Heart left ventricle (tissue), 16 donors: ENCODE measurements around the gene HRH4. TPM values are rescaled to one million over a fixed set of nuclear protein-coding genes. Genes with fewer than 3 reads are reported as not detected.

Experiments
- ATAC-seq, 4 donors: fragments of 200-7000 bp; cut with Tn5 transposase; one replicate each; pipeline ENCODE4 v1.9.1; 2020 to 2022; ENCODE audit warnings: moderate library complexity in 4 of 4, mild to moderate bottlenecking in 3 of 4, moderate number of reproducible peaks in 1 of 4
- DNase-seq, 5 donors: peaks; one replicate each; pipeline ENCODE4 v3.0.0-alpha.2; 2020
- H3K27ac ChIP-seq, 12 donors: fragments of 200-600 bp; sonication (generic) in 4 of 12; one replicate each; pipeline versions ENCODE4 v1.5.0 to v1.8.0; 2016 to 2022; ENCODE audit warnings: mild to moderate bottlenecking in 2 of 12
- H3K27me3 ChIP-seq, 9 donors: fragments of 200-600 bp; sonication (generic) in 2 of 9; one replicate each; pipeline versions ENCODE4 v1.5.1 to v1.8.0; 2016 to 2022; ENCODE audit warnings: mild to moderate bottlenecking in 3 of 9
- H3K36me3 ChIP-seq, 9 donors: fragments of 200-600 bp; sonication (generic) in 2 of 9; one replicate each; pipeline versions ENCODE4 v1.5.0 to v1.8.0; 2018 to 2022; ENCODE audit warnings: mild to moderate bottlenecking in 2 of 9
- H3K4me1 ChIP-seq, 12 donors: fragments of 200-600 bp; sonication (generic) in 4 of 12; one replicate each; pipeline versions ENCODE4 v1.5.0 to v1.8.0; 2016 to 2022; ENCODE audit warnings: mild to moderate bottlenecking in 3 of 12
- H3K4me3 ChIP-seq, 12 donors: fragments of 200-600 bp; sonication (generic) in 4 of 12; one replicate each; pipeline versions ENCODE4 v1.5.0 to v1.8.0; 2017 to 2022; ENCODE audit warnings: mild to moderate bottlenecking in 9 of 12, moderate library complexity in 4 of 12
- H3K9me3 ChIP-seq, 12 donors: fragments of 200-600 bp; sonication (generic) in 4 of 12; one replicate each; pipeline versions ENCODE4 v1.5.0 to v1.8.0; 2016 to 2022; ENCODE audit warnings: mild to moderate bottlenecking in 1 of 12
- CTCF ChIP-seq, 12 donors: fragments of 200-600 bp; sonication (generic) in 4 of 12; IDR thresholded peaks; one replicate each; pipeline versions ENCODE4 v1.5.0 to v1.8.0; 2018 to 2022; ENCODE audit warnings: antibody characterized with exemption in 12 of 12, mild to moderate bottlenecking in 5 of 12
- POLR2A ChIP-seq, 2 donors: fragments of 450-650 bp; IDR thresholded peaks; one replicate each; pipeline ENCODE4 v1.6.1; 2017; ENCODE audit warnings: antibody characterized with exemption in 2 of 2, mild to moderate bottlenecking in 2 of 2, moderate library complexity in 2 of 2
- WGBS, 4 donors: extraction: QIAGEN DNeasy Blood & Tissue Kit in 2 of 4; methylation state at CpG; one replicate each; pipeline versions ENCODE4 v1.1.5 to v1.1.7; 2013 to 2018; 5-methylcytosine and 5-hydroxymethylcytosine counted together
- intact Hi-C, 10 donors: fragments of 100-400 bp; cut with DNase I; formaldehyde crosslinking; loops; one replicate each; pipeline versions ENCODE4 v1.11.1 to v1.14.2; 2022
- polyA plus RNA-seq, 2 donors: library from polyadenylated mRNA; stranded (reverse); fragments of 200-250 nt; gene quantifications; one replicate each; pipeline ENCODE4 v1.2.3, GENCODE V29; 2013
- total RNA-seq, 9 donors: library from RNA; depleted of rRNA in 2 of 9; stranded (reverse); fragments of >200 nt in 2 of 9; fragmentation: NEBNext Ultra II Directional in 3 of 9; extraction: Animal tissue kit (Norgen Biotek cat#: 25700) in 3 of 9; gene quantifications; one replicate each; pipeline versions ENCODE4 v1.1.0 to v1.2.4, GENCODE V29; 2016 to 2023
- donor health status: ischemic (EF 13 %, LVEDD 7.1; RV severe dilation, severe dysfunction).
- donor health status: healthy with polysubstance abuse.
- donor health status: DM: no; HTN: yes; CAD: no.
- donor health status: DM: no; HTN: no; CAD: no.
- donor health status: ischemic (EF 25% LVEDD 6.9; RV normal size, moderate dysfunction).
- donor health status: ischemic (EF 25% LVEDD 5.7; RV mildly dilated, moderate dysfunction).
- donor health status: healthy.
- donor health status: DM: yes; HTN: yes; CAD: no.
- donor health status: ischemic (EF 35%, LVEDD 5.7; RV mildly dilated, moderate dysfunction).
- donor health status: nonischemic (EF 11% LVEDD 7.7; RV severe dilation, severe dysfunction).
- donor health status: DM: yes; HTN: yes; CAD: no.
- donor health status: PGD.
- donor health status: ischemic (EF 29% LVEDD 5.4; RV normal size, mild dysfunction).
- donor health status: nonischemic (EF 23%, LVEDD 6.1; RV moderate dilation, normal function).

Gene HRH4
- total and polyA plus RNA-seq, 11 donors = 0.16 to 0.24 (median 0.23) TPM; not detected in 8

GRCh38 chr18:24518596-24518995, 58.2 kb downstream of the HRH4 start:
- Histone ChIP-seq H3K4me3 (no peak overlapping the region), H3K9me3 (no peaks in the 10 kb centered on the region), H3K4me1 (no peaks in the 10 kb centered on the region), H3K36me3 (no peaks in the 10 kb centered on the region), H3K27ac (no peak overlapping the region), H3K27me3 (peaks cover 0 to 5% (median 0%) of the 10 kb centered on the region in 9 donors)
- DNase-seq = no peak
- ATAC-seq = no peak
- 80 to 89% (median 84%) methylated on average over 14 of the region's 14 CpGs for WGBS, 4 donors
- intact Hi-C loops = no loop called here
- TF ChIP-seq POLR2A (IDR thresholded peaks at IDR 0.05) (no peak), CTCF (IDR thresholded peaks at IDR 0.05) (no peak)

Other genes starting within 250 kb of the HRH4 start
- 10 to 100 TPM; 49.7 to 85.4 (median 76.1) TPM for gene OSBPL1A, start 62.8 kb upstream of the HRH4 start, total RNA-seq
- 10 to 100 TPM; 32.8 to 40.6 TPM for gene OSBPL1A, start 62.8 kb upstream of the HRH4 start, polyA plus RNA-seq
- 10 to 100 TPM; 10.8 to 37.6 (median 23.8) TPM for gene IMPACT, start 34.0 kb upstream of the HRH4 start, total RNA-seq
- gene IMPACT, start 34.0 kb upstream of the HRH4 start, polyA plus RNA-seq = 1 to 10 TPM; 7.9 to 9.1 TPM